Glutamatergic neuron (in vitro differentiated cells): ENCODE measurements around the gene RPS18. TPM values are rescaled to one million over a fixed set of nuclear protein-coding genes. Genes with fewer than 3 reads are reported as not detected.
"Not testable (repeated sequence)": the region's sequence is repeated elsewhere in the genome, so short reads cannot be mapped to it uniquely, and the experiment has no call there.

Source experiments
- DNase-seq: peaks from one replicate; pipeline ENCODE4 v3.0.0; 2022
- H3K27ac Mint-ChIP-seq: one replicate; pipeline ENCODE4 v1.8.0; 2020; ENCODE audit warnings: mild to moderate bottlenecking, mixed read lengths, inconsistent platforms; ENCODE audit not compliant: unreplicated experiment
- H3K27me3 Mint-ChIP-seq: one replicate; pipeline ENCODE4 v1.8.0; 2020; ENCODE audit warnings: mild to moderate bottlenecking, moderate library complexity, mixed read lengths, inconsistent platforms; ENCODE audit not compliant: unreplicated experiment
- H3K36me3 Mint-ChIP-seq: one replicate; pipeline ENCODE4 v1.8.0; 2020; ENCODE audit warnings: mild to moderate bottlenecking, mixed read lengths, inconsistent platforms; ENCODE audit not compliant: unreplicated experiment
- H3K4me1 Mint-ChIP-seq: one replicate; pipeline ENCODE4 v1.8.0; 2020; ENCODE audit warnings: mild to moderate bottlenecking, low read depth, mixed read lengths, inconsistent platforms; ENCODE audit not compliant: unreplicated experiment
- H3K4me3 Mint-ChIP-seq: one replicate; pipeline ENCODE4 v1.8.0; 2020; ENCODE audit warnings: mild to moderate bottlenecking, mixed read lengths, inconsistent platforms; ENCODE audit not compliant: unreplicated experiment
- H3K9me3 Mint-ChIP-seq: one replicate; pipeline ENCODE4 v1.8.0; 2020; ENCODE audit warnings: mild to moderate bottlenecking, moderate library complexity, mixed read lengths, inconsistent platforms; ENCODE audit not compliant: unreplicated experiment
- long read RNA-seq: library from polyadenylated mRNA; unstranded; transcript quantifications from one replicate; pipeline ENCODE4 v2.0.0, GENCODE V29; 2020; ENCODE audit not compliant: unreplicated experiment
- total RNA-seq: library from RNA; stranded (reverse); fragmentation: NEBNext Ultra II Directional; extraction: Animal tissue kit (Norgen Biotek cat#: 25700); gene quantifications from one replicate; pipeline ENCODE4 v1.2.1, GENCODE V29; 2021; ENCODE audit not compliant: unreplicated experiment
- TF ChIP-seq, protein P1 (sequence below): fragments of 200-600 bp; sonication (generic); IDR thresholded peaks from one replicate; pipeline ENCODE4 v1.5.0; 2021; ENCODE audit not compliant: partially characterized antibody, unreplicated experiment

Gene RPS18
- total RNA-seq: 1,024 TPM
- long read RNA-seq, transcript RPS18-236 (5 exons, 996 nt): minor isoform, 13 of 662 reads
- long read RNA-seq, transcript RPS18-230 (6 exons, 613 nt): major isoform, 635 of 662 reads
- long read RNA-seq, partial matches to known transcripts: 3 of 662 reads
- long read RNA-seq, other reads (novel, unspliced or antisense): 11 of 662 reads

DNA sequence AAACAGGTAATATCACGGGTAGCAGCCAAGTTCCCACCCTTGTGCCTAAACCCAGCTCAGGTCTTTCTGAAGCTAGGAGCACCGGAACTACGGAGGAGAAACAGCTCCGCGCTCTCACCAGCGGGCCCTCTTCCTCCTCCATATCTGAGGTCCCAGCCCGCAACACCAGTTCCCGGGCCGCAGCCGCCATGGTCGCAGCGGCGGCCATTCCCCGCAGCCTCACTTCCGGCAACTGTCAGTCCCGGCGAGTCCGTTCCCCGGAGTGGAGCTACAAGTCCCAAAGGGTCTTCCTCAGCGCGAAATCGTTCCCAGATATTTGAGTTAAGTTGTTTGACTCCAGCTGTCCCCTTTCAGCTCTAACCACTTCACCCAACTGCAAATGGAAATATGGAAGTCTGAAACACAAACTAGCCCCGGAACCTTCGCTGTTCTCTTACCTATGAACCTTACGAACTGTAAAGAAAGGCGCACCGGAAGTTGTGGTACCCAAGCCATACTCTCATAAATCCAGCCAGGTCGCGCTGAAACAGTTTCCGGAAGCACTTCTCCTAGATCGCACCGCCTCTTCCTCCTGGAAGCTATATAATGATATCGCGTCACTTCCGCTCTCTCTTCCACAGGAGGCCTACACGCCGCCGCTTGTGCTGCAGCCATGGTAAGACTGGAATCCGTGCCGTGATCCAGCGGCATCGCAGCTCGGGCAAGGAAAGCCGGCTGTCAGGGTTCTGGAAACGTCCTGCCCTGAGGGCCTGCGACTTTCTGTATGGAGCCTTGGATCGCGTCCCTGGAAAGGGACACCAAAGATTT lies at the start of gene RPS18, which contains the start of gene VPS52:
Gene RPS18, plus strand, starts transcription at position 608 of the 807 bp plus-strand sequence. Its CDS starts 45 bp downstream, at position 653.
Gene VPS52, minus strand, starts transcription at position 409 of the 807 bp plus-strand sequence. Its CDS starts 201 bp downstream, at position 208.
- Mint-ChIP-seq H3K4me1 (peaks cover 26% of the 10 kb centered on the region), H3K4me3 (peak within 1 kb of the TSS; percentile 98), H3K36me3 (no peaks in the 10 kb centered on the region), H3K27me3 (peaks cover 11% of the 10 kb centered on the region), H3K9me3 (peaks cover 4% of the 10 kb centered on the region), H3K27ac (peak within 1 kb of the TSS; percentile 100)
- peak; percentile 88 for DNase-seq
- TF ChIP-seq, protein P1, sequence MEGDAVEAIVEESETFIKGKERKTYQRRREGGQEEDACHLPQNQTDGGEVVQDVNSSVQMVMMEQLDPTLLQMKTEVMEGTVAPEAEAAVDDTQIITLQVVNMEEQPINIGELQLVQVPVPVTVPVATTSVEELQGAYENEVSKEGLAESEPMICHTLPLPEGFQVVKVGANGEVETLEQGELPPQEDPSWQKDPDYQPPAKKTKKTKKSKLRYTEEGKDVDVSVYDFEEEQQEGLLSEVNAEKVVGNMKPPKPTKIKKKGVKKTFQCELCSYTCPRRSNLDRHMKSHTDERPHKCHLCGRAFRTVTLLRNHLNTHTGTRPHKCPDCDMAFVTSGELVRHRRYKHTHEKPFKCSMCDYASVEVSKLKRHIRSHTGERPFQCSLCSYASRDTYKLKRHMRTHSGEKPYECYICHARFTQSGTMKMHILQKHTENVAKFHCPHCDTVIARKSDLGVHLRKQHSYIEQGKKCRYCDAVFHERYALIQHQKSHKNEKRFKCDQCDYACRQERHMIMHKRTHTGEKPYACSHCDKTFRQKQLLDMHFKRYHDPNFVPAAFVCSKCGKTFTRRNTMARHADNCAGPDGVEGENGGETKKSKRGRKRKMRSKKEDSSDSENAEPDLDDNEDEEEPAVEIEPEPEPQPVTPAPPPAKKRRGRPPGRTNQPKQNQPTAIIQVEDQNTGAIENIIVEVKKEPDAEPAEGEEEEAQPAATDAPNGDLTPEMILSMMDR: no peak

DNA sequence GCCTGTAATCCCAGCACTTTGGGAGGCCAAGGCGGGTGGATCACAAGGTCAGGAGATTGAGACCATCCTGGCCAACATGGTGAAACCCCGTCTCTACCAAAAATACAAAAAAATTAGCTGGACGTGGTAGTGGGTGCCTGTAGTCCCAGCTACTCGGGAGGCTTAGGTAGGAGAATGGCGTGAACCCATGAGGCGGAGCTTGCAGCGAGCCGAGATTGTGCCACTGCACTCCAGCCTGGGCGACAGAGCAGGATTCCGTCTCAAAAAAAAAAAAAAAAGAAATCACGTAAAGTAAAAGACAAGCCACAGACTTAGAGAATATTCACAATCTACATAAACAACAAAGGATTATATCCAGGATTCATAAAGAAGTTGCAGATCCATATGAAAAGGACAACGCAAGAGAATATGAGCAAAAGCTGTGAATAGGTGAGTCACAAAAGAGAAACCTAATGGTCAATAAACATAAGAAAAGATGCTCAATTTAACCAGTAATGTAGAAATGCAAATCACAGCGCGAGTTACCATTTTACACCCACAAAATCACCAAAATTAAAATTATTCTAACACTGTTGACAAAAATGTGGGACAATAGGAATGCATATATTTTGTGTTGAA lies 45.3 kb upstream of the RPS18 start:
- H3K27me3 Mint-ChIP-seq, DNase-seq, H3K9me3 Mint-ChIP-seq, H3K4me1 Mint-ChIP-seq, H3K27ac Mint-ChIP-seq, H3K36me3 Mint-ChIP-seq, H3K4me3 Mint-ChIP-seq: not testable (repeated sequence)

DNA sequence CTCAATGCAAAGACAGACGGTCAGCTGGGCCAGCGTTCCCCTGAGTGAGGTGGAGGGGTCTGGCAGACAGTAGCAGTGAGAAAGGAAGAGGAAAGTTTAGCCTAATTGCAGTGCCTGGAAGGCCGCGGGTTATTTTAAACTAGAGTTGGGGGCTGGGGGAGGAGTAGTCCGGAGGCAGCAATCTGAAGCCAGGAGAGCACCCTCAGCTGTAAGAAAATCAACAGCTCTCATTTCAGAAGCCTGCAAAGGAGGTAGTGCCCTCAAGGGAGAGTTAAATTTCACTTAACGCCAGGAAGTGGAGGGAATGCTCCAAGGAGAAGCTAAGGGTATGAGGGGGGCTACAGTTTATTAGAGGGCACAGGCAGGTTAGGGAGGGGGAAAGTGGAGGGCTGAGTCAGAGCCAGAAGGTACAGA lies 36.6 kb upstream of the RPS18 start:
- peak; percentile 38 for DNase-seq
- TF ChIP-seq, protein P1: no peak
- H3K27ac Mint-ChIP-seq: peak overlapping the region; percentile 67
- no peaks in the 10 kb centered on the region for H3K36me3 Mint-ChIP-seq
- peaks cover 19% of the 10 kb centered on the region for H3K4me1 Mint-ChIP-seq
- peaks cover 8% of the 10 kb centered on the region for H3K9me3 Mint-ChIP-seq
- H3K27me3 Mint-ChIP-seq: peaks cover 7% of the 10 kb centered on the region
- peak overlapping the region; percentile 74 for H3K4me3 Mint-ChIP-seq

DNA sequence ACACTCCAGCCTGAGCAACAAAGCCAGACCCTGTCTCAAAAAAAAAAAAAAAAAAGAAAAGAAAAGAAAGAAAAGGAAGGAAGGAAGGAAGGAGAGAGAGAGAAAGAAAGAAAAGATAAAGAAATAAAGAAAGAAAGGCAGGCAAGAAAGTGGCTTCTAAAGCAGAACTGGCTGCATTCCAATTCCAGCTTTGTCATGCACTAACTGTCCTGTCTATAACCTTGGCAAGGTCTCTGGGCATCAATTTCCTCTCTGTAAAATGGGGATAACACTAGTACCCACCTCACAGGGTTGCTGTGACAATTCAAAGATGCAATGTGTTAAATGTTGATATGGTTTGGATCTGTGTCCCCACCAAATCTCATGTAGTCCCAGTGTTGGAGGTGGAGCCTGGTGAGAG lies 35.5 kb upstream of the RPS18 start:
- Mint-ChIP-seq H3K4me3 (no peak overlapping the region), H3K36me3 (no peaks in the 10 kb centered on the region), H3K27ac (no peak overlapping the region), H3K27me3 (peaks cover 12% of the 10 kb centered on the region), H3K9me3 (peaks cover 8% of the 10 kb centered on the region), H3K4me1 (peaks cover 18% of the 10 kb centered on the region)
- no peak for DNase-seq
- TF ChIP-seq, protein P1: no peak

DNA sequence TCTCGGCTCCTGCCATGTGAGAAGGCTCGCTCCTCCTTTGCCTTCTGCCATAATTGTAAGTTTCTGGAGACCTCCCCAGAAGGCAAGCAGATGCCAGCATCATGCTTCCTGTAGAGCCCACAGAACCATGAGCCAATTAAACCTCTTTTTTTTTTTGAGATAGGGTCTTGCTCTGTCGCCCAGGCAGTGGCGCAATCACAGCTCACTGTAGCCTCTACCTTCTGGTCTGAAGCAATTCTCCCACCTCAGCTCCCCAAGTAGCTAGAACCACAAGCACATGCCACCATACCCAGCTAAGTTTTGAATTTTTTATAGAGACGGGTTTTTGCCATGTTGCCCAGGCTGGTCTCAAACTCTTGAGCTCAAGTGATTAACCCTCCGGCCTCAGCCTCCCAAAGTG lies 35.0 kb upstream of the RPS18 start:
- H3K9me3 Mint-ChIP-seq: peaks cover 8% of the 10 kb centered on the region
- peaks cover 12% of the 10 kb centered on the region for H3K27me3 Mint-ChIP-seq
- H3K4me1 Mint-ChIP-seq: peaks cover 16% of the 10 kb centered on the region
- H3K36me3 Mint-ChIP-seq: no peaks in the 10 kb centered on the region
- H3K27ac Mint-ChIP-seq: no peak overlapping the region
- TF ChIP-seq, protein P1: no peak
- H3K4me3 Mint-ChIP-seq: no peak overlapping the region
- no peak for DNase-seq
